Glutamatergic neuron (in vitro differentiated cells): ENCODE measurements around the gene DECR2. TPM values are rescaled to one million over a fixed set of nuclear protein-coding genes. Genes with fewer than 3 reads are reported as not detected.
"Not testable (repeated sequence)": the region's sequence is repeated elsewhere in the genome, so short reads cannot be mapped to it uniquely, and the experiment has no call there.

Experiments
- DNase-seq: peaks from one replicate; pipeline ENCODE4 v3.0.0; 2022
- H3K27ac Mint-ChIP-seq: one replicate; pipeline ENCODE4 v1.8.0; 2020; ENCODE audit warnings: mild to moderate bottlenecking, mixed read lengths, inconsistent platforms; ENCODE audit not compliant: unreplicated experiment
- H3K27me3 Mint-ChIP-seq: one replicate; pipeline ENCODE4 v1.8.0; 2020; ENCODE audit warnings: mild to moderate bottlenecking, moderate library complexity, mixed read lengths, inconsistent platforms; ENCODE audit not compliant: unreplicated experiment
- H3K36me3 Mint-ChIP-seq: one replicate; pipeline ENCODE4 v1.8.0; 2020; ENCODE audit warnings: mild to moderate bottlenecking, mixed read lengths, inconsistent platforms; ENCODE audit not compliant: unreplicated experiment
- H3K4me1 Mint-ChIP-seq: one replicate; pipeline ENCODE4 v1.8.0; 2020; ENCODE audit warnings: mild to moderate bottlenecking, low read depth, mixed read lengths, inconsistent platforms; ENCODE audit not compliant: unreplicated experiment
- H3K4me3 Mint-ChIP-seq: one replicate; pipeline ENCODE4 v1.8.0; 2020; ENCODE audit warnings: mild to moderate bottlenecking, mixed read lengths, inconsistent platforms; ENCODE audit not compliant: unreplicated experiment
- H3K9me3 Mint-ChIP-seq: one replicate; pipeline ENCODE4 v1.8.0; 2020; ENCODE audit warnings: mild to moderate bottlenecking, moderate library complexity, mixed read lengths, inconsistent platforms; ENCODE audit not compliant: unreplicated experiment
- total RNA-seq: library from RNA; stranded (reverse); fragmentation: NEBNext Ultra II Directional; extraction: Animal tissue kit (Norgen Biotek cat#: 25700); gene quantifications from one replicate; pipeline ENCODE4 v1.2.1, GENCODE V29; 2021; ENCODE audit not compliant: unreplicated experiment
- TF ChIP-seq, protein P1 (sequence below): fragments of 200-600 bp; sonication (generic); IDR thresholded peaks from one replicate; pipeline ENCODE4 v1.5.0; 2021; ENCODE audit not compliant: partially characterized antibody, unreplicated experiment

The DECR2 gene
- total RNA-seq, 1 donor from 2014 or later, result 26.2 TPM

- Mint-ChIP-seq H3K36me3 (no peaks in the 10 kb centered on the region), H3K4me3 (peak overlapping the region; percentile 87)
Observed at GRCh38 chr16:383326-384051, 18.2 kb upstream of the DECR2 start.

DNA sequence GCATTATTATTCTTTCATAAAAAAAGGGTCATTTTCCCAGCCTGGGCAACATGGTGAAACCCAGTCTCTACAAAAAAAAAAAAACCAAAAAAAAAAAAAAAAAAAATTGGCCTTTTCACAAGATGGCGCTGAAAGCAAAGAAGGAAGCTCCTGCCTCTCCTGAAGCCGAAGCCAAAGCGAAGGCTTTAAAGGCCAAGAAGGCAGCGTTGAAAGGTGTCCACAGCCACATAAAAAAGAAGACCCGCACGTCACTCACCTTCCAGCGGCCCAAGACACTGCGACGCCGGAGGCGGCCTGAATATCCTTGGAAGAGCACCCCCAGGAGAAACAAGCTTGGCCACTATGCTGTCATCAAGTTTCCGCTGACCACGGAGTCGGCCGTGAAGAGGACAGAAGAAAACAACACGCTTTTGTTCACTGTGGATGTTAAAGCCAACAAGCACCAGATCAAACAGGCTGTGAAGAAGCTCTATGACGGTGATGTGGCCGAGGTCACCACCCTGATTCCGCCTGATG is 15.0 kb upstream of the DECR2 start:
- peak overlapping the region; percentile 39 for H3K27ac Mint-ChIP-seq

More at GRCh38 chr16:383326-384051, 18.2 kb upstream of the DECR2 start:
- TF ChIP-seq, protein P1, sequence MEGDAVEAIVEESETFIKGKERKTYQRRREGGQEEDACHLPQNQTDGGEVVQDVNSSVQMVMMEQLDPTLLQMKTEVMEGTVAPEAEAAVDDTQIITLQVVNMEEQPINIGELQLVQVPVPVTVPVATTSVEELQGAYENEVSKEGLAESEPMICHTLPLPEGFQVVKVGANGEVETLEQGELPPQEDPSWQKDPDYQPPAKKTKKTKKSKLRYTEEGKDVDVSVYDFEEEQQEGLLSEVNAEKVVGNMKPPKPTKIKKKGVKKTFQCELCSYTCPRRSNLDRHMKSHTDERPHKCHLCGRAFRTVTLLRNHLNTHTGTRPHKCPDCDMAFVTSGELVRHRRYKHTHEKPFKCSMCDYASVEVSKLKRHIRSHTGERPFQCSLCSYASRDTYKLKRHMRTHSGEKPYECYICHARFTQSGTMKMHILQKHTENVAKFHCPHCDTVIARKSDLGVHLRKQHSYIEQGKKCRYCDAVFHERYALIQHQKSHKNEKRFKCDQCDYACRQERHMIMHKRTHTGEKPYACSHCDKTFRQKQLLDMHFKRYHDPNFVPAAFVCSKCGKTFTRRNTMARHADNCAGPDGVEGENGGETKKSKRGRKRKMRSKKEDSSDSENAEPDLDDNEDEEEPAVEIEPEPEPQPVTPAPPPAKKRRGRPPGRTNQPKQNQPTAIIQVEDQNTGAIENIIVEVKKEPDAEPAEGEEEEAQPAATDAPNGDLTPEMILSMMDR, result no peak
- peaks cover 28% of the 10 kb centered on the region for H3K4me1 Mint-ChIP-seq
- peaks cover 8% of the 10 kb centered on the region for H3K9me3 Mint-ChIP-seq
- peaks cover 5% of the 10 kb centered on the region for H3K27me3 Mint-ChIP-seq
- DNase-seq, result no peak
- peak overlapping the region; percentile 28 for H3K27ac Mint-ChIP-seq

GRCh38 chr16:387761-388666 is 13.7 kb upstream of the DECR2 start:
- Mint-ChIP-seq H3K27ac (peak overlapping the region; percentile 13), H3K4me3 (peak overlapping the region; percentile 26), H3K4me1 (peaks cover 26% of the 10 kb centered on the region)
- H3K9me3 Mint-ChIP-seq, DNase-seq, H3K36me3 Mint-ChIP-seq, H3K27me3 Mint-ChIP-seq: not testable (repeated sequence)

More for the DNA sequence above, 15.0 kb upstream of the DECR2 start:
- H3K4me1 Mint-ChIP-seq, result peaks cover 28% of the 10 kb centered on the region
- DNase-seq, result no peak
- no peaks in the 10 kb centered on the region for H3K36me3 Mint-ChIP-seq
- H3K4me3 Mint-ChIP-seq, result no peak overlapping the region
- TF ChIP-seq, protein P1, result no peak
- peaks cover 7% of the 10 kb centered on the region for H3K9me3 Mint-ChIP-seq
- peaks cover 5% of the 10 kb centered on the region for H3K27me3 Mint-ChIP-seq

DNA sequence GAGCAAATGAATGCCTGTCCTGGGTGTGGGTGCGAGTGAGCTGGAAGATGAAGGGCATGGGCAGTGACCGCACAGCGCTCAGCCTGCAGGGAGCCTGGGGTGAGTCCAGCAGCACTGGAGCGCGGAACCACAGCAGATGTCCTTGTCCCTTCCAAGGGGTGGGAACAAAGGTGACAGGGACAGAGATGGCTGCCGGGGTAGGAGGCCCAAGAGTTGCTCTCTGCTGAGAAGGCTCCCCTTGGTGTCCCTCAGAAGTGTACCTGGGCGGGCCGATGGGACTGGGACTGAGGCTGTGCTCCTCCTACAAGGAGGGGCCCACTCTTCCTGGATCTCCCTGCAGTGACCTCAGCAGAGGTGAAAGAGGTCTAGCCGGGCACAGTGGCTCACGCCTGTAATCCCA is 12.3 kb upstream of the DECR2 start:
- Mint-ChIP-seq H3K4me3 (no peak overlapping the region), H3K36me3 (no peaks in the 10 kb centered on the region), H3K27ac (no peak overlapping the region), H3K27me3 (no peaks in the 10 kb centered on the region), H3K4me1 (peaks cover 17% of the 10 kb centered on the region), H3K9me3 (peaks cover 2% of the 10 kb centered on the region)
- TF ChIP-seq, protein P1, result no peak
- no peak for DNase-seq

- TF ChIP-seq, protein P1, result peak; percentile 82
- Mint-ChIP-seq H3K36me3 (no peaks in the 10 kb centered on the region), H3K27me3 (peaks cover 3% of the 10 kb centered on the region), H3K27ac (no peak overlapping the region), H3K9me3 (peaks cover 2% of the 10 kb centered on the region), H3K4me3 (no peak overlapping the region), H3K4me1 (peaks cover 11% of the 10 kb centered on the region)
- DNase-seq, result peak; percentile 86
Observed at GRCh38 chr16:391885-392335, 9.8 kb upstream of the DECR2 start.
